Endothelial cell of umbilical vein (primary cell): ENCODE data around the gene HECTD4. TPM values are rescaled to one million over a fixed set of nuclear protein-coding genes. Genes with fewer than 3 reads are reported as not detected.
A peak's percentile ranks its signal among the peaks of the same experiment; 100 is the strongest.

Experiments used
- BruUV-seq: library from RNA; stranded (reverse); fragments of 400-500 nt; replicated peaks from 2 replicates; lab custom pipeline; 2021; lab: Mats Ljungman, UMichigan
- CTCF ChIA-PET: fragments of 300-600, 350-600 bp; sonication (Branson Sonifier 250); formaldehyde crosslinking; loops from one replicate; lab custom pipeline; 2021; ENCODE audit warnings: antibody characterized with exemption, inconsistent platforms; lab: Charles Lee
- POLR2A ChIA-PET: fragments of 300-600, 350-600 bp; sonication (Branson Sonifier 250); formaldehyde crosslinking; loops from one replicate; lab custom pipeline; 2021; ENCODE audit warnings: antibody characterized with exemption, inconsistent platforms; lab: Charles Lee
- DNase-seq: peaks from one replicate; pipeline ENCODE4 v3.0.0-alpha.2; 2011; ENCODE audit warnings: low read depth, low spot score
- FAIRE-seq: peaks from 2 replicates; lab custom pipeline; 2011; peaks lifted over from hg19 to GRCh38; lab: Jason Lieb, UNC
- H2AFZ ChIP-seq: 2 replicates; pipeline ENCODE4 v1.6.0; 2012; ENCODE audit warnings: low read depth, low read length, control low read depth, inconsistent platforms
- H3K27ac ChIP-seq: 2 replicates; pipeline ENCODE4 v1.5.1; 2011; ENCODE audit warnings: low read depth, mild to moderate bottlenecking, control low read depth, low read length, moderate library complexity; ENCODE audit not compliant: insufficient read depth
- H3K27me3 ChIP-seq, 2 experiments: 2 replicates each; pipeline versions ENCODE4 v1.6.0 to v1.6.1; 2011; ENCODE audit warnings: low read length in 2 of 2, mixed read lengths in 1 of 2; ENCODE audit not compliant: control insufficient read depth in 2 of 2, insufficient read depth in 2 of 2
- H3K36me3 ChIP-seq, 2 experiments: 2 replicates in 1 of 2; 3 replicates in 1 of 2; pipeline ENCODE4 v1.5.1; 2011; ENCODE audit warnings: low read length in 2 of 2, mild to moderate bottlenecking in 1 of 2, moderate library complexity in 1 of 2; ENCODE audit not compliant: control insufficient read depth in 2 of 2, insufficient read depth in 2 of 2; ENCODE audit errors: extremely low read depth in 1 of 2
- H3K4me1 ChIP-seq: 3 replicates; pipeline ENCODE4 v1.5.1; 2011; ENCODE audit warnings: mild to moderate bottlenecking, low read length; ENCODE audit not compliant: control insufficient read depth, insufficient read depth; ENCODE audit errors: extremely low read depth
- H3K4me2 ChIP-seq: 2 replicates; pipeline ENCODE4 v1.6.1; 2011; ENCODE audit warnings: low read length, control low read depth, mixed read lengths; ENCODE audit not compliant: insufficient read depth
- H3K4me3 ChIP-seq, 3 experiments: fragments of 200-600 bp in 1 of 3; sonication (generic), shearing (Covaris generic) in 1 of 3; replicated peaks in 1 of 3; 2 replicates each; pipeline ENCODE4 v1.5.1; 2011 to 2016; ENCODE audit warnings: control low read depth in 3 of 3, low read length in 3 of 3, mild to moderate bottlenecking in 2 of 3, inconsistent platforms in 1 of 3, low read depth in 1 of 3, moderate library complexity in 1 of 3; ENCODE audit not compliant: insufficient read depth in 1 of 3
- H3K79me2 ChIP-seq: 2 replicates; pipeline ENCODE4 v1.6.0; 2012; ENCODE audit warnings: low read length, inconsistent platforms; ENCODE audit not compliant: control insufficient read depth, insufficient read depth
- H3K9ac ChIP-seq: replicated peaks from 2 replicates; pipeline ENCODE3; 2011; ENCODE audit warnings: low read length, control low read depth; ENCODE audit not compliant: insufficient read depth; ENCODE audit errors: extremely low read depth
- H3K9me1 ChIP-seq: replicated peaks from 3 replicates; pipeline ENCODE4 v1.6.0; 2011; ENCODE audit warnings: mild to moderate bottlenecking, low read length; ENCODE audit not compliant: control insufficient read depth, insufficient read depth; ENCODE audit errors: extremely low read depth
- H3K9me3 ChIP-seq: replicated peaks from 2 replicates; pipeline ENCODE4 v1.5.1; 2012; ENCODE audit warnings: low read length, inconsistent platforms; ENCODE audit not compliant: control insufficient read depth, insufficient read depth
- H4K20me1 ChIP-seq: replicated peaks from 2 replicates; pipeline ENCODE3; 2011; ENCODE audit warnings: mild to moderate bottlenecking, low read length; ENCODE audit not compliant: control insufficient read depth, insufficient read depth; ENCODE audit errors: extremely low read depth
- EZH2 ChIP-seq: IDR thresholded peaks from 2 replicates; pipeline ENCODE4 v1.6.1; 2012; ENCODE audit warnings: borderline replicate concordance, low read depth, mild to moderate bottlenecking, moderate library complexity, low read length, inconsistent platforms; ENCODE audit not compliant: severe bottlenecking
- FOS ChIP-seq: IDR thresholded peaks from 2 replicates; pipeline ENCODE4 v1.6.1; 2011; ENCODE audit warnings: mild to moderate bottlenecking, low read length, moderate library complexity, borderline replicate concordance; ENCODE audit not compliant: insufficient read depth
- GATA2 ChIP-seq: IDR thresholded peaks from 2 replicates; pipeline ENCODE4 v1.7.0; 2011; ENCODE audit warnings: low read depth, mild to moderate bottlenecking, moderate library complexity, mixed read lengths, low read length; ENCODE audit not compliant: insufficient read length, insufficient read depth
- JUN ChIP-seq: IDR thresholded peaks from 2 replicates; pipeline ENCODE4 v1.6.1; 2011; ENCODE audit warnings: borderline replicate concordance, low read depth; ENCODE audit not compliant: insufficient read length, insufficient read depth
- MYC ChIP-seq: IDR thresholded peaks from one replicate; pipeline ENCODE4 v1.6.1; 2011; ENCODE audit warnings: mild to moderate bottlenecking, low read depth, low read length
- POLR2A ChIP-seq: IDR thresholded peaks from 2 replicates; pipeline ENCODE4 v1.6.1; 2012; ENCODE audit warnings: low read depth, mild to moderate bottlenecking, control low read depth, low read length
- POLR2AphosphoS5 ChIP-seq: IDR thresholded peaks from 2 replicates; pipeline ENCODE4 v1.6.1; 2012; ENCODE audit warnings: low read depth, mild to moderate bottlenecking, control low read depth, low read length, moderate library complexity; ENCODE audit not compliant: insufficient read depth
- dilution Hi-C: fragments of 300-500 bp; cut with MboI; formaldehyde crosslinking; loops from one replicate; pipeline ENCODE4 v1.15.0; 2019; ENCODE audit warnings: low sequenced_read_pairs; ENCODE audit not compliant: extremely low pct_ligation_motif_present
- intact Hi-C: fragments of 100-400 bp; cut with micrococcal nuclease; formaldehyde crosslinking; loops from one replicate; pipeline ENCODE4 v1.10.0; 2022
- polyA plus RNA-seq, 4 experiments: library from polyadenylated mRNA; depleted of rRNA in 3 of 4; stranded (reverse) in 3 of 4; unstranded in 1 of 4; fragments of >200 nt; gene quantifications; 2 replicates each; pipeline versions ENCODE4 v1.2.1 to v1.2.3, GENCODE V29; 2011 to 2012; ENCODE audit warnings: missing spikeins in 1 of 4
- total RNA-seq: library from RNA; stranded (reverse); gene quantifications from 2 replicates; pipeline ENCODE4 v1.2.3, GENCODE V29; 2021
- TF ChIP-seq, protein P1 (sequence below), 2 donors: IDR thresholded peaks; 1 replicate in 1 of 2; 2 replicates in 1 of 2; pipeline ENCODE4 v1.5.1; 2011; ENCODE audit warnings: low read length in 2 of 2, mild to moderate bottlenecking in 2 of 2, moderate library complexity in 2 of 2, control low read depth in 1 of 2, inconsistent platforms in 1 of 2, low read depth in 1 of 2; ENCODE audit not compliant: insufficient read depth in 1 of 2; ENCODE audit errors: extremely low read depth in 1 of 2
- TF ChIP-seq, protein P2 (sequence below): IDR thresholded peaks from 2 replicates; pipeline ENCODE4 v1.6.1; 2011; ENCODE audit not compliant: insufficient read depth, insufficient read length

Gene HECTD4
- total and polyA plus RNA-seq, 2 donors (not counting 3 experiments of a cell fraction or from before 2014, with no cell fraction given), result 9.7 to 47.7 TPM

DNA sequence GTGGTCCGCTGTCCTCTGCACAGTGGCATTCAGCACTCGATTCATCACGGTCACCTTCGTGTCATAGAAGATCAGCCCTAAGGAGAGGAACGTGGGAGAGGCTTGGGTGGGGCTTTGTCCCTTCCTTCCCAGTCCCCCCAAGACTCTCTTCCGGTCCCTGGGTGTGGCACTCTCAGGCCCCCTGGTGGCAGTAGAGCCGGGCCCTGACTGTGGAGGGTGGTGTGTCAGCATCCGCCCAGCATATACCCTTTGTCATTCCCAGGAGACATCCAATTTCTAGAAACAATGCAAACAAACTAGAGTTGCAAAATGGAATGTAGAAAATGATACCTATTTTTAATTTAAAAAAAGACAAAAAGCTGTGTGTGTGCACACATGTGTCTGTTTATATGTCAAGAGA is 211.9 kb downstream of the HECTD4 start:
- H3K4me1 ChIP-seq, result no peaks in the 10 kb centered on the region
- ChIA-PET CTCF (no interaction called here), POLR2A (no interaction called here)
- intact Hi-C loops, result loop anchor here (10.0 kb wide), 1 partner anchor 226 kb away; no protein-coding TSS in a partner anchor
- no peaks in the 10 kb centered on the region for H3K9me1 ChIP-seq
- no peak overlapping the region for H3K9ac ChIP-seq
- FAIRE-seq, result no peak
- peak overlapping the region; percentile 20 for H2AFZ ChIP-seq
- no peaks in the 10 kb centered on the region for H4K20me1 ChIP-seq
- no peaks in the 10 kb centered on the region for H3K27me3 ChIP-seq
- no peak for TF ChIP-seq FOS
- TF ChIP-seq, protein P1, sequence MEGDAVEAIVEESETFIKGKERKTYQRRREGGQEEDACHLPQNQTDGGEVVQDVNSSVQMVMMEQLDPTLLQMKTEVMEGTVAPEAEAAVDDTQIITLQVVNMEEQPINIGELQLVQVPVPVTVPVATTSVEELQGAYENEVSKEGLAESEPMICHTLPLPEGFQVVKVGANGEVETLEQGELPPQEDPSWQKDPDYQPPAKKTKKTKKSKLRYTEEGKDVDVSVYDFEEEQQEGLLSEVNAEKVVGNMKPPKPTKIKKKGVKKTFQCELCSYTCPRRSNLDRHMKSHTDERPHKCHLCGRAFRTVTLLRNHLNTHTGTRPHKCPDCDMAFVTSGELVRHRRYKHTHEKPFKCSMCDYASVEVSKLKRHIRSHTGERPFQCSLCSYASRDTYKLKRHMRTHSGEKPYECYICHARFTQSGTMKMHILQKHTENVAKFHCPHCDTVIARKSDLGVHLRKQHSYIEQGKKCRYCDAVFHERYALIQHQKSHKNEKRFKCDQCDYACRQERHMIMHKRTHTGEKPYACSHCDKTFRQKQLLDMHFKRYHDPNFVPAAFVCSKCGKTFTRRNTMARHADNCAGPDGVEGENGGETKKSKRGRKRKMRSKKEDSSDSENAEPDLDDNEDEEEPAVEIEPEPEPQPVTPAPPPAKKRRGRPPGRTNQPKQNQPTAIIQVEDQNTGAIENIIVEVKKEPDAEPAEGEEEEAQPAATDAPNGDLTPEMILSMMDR (IDR thresholded peaks at IDR 0.05; ENCODE audit: extremely low read depth in 1 of 2, insufficient read depth in 1 of 2, low read depth in 1 of 2, low read length in 2 of 2), result peak; percentile 38 to 46
- H3K79me2 ChIP-seq, result no peaks in the 10 kb centered on the region
- dilution Hi-C loops, result no loop called here
- DNase-seq, result no peak
- peaks cover 0 to 18% of the 10 kb centered on the region in 2 experiments for H3K36me3 ChIP-seq
- H3K27ac ChIP-seq, result no peak overlapping the region
- no peaks in the 10 kb centered on the region for H3K9me3 ChIP-seq
- no peak overlapping the region for H3K4me3 ChIP-seq
- no TSS peak for BruUV-seq
- H3K4me2 ChIP-seq, result no peak overlapping the region

- ChIA-PET CTCF (interaction anchor here (1.1 to 1.6 kb wide), 2 partner anchors 217 to 225 kb away, joined by 3 to 4 read pairs; no protein-coding TSS in a partner anchor), POLR2A (no interaction called here)
- Histone ChIP-seq H3K79me2 (no peaks in the 10 kb centered on the region), H3K27me3 (no peaks in the 10 kb centered on the region), H3K9ac (no peak overlapping the region), H3K27ac (no peak overlapping the region), H3K9me1 (no peaks in the 10 kb centered on the region), H3K36me3 (peaks cover 0 to 16% of the 10 kb centered on the region in 2 experiments), H3K4me1 (no peaks in the 10 kb centered on the region), H2AFZ (peak overlapping the region; percentile 20), H4K20me1 (no peaks in the 10 kb centered on the region), H3K9me3 (no peaks in the 10 kb centered on the region), H3K4me2 (no peak overlapping the region), H3K4me3 (no peak overlapping the region)
- no peak for FAIRE-seq
- dilution Hi-C loops (no loop called here), intact Hi-C loops (loop anchor here (10.0 kb wide), 1 partner anchor 225 kb away; no protein-coding TSS in a partner anchor)
- TF ChIP-seq FOS (no peak), POLR2A (no peak), POLR2AphosphoS5 (no peak), MYC (no peak), EZH2 (no peak), JUN (no peak), GATA2 (no peak)
- TF ChIP-seq, protein P2, sequence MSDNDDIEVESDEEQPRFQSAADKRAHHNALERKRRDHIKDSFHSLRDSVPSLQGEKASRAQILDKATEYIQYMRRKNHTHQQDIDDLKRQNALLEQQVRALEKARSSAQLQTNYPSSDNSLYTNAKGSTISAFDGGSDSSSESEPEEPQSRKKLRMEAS, result no peak
- TF ChIP-seq, protein P1 (IDR thresholded peaks at IDR 0.05; ENCODE audit: extremely low read depth in 1 of 2, insufficient read depth in 1 of 2, low read depth in 1 of 2, low read length in 2 of 2), result no peak
- no peak for DNase-seq
- no TSS peak for BruUV-seq
These were observed 212.3 kb downstream of the HECTD4 start for GRCh38 chr12:112169966-112170365.
